HCT116 (cell line): Measurements from ENCODE around the gene SCAANT1. TPM values are rescaled to one million over a fixed set of nuclear protein-coding genes. Genes with fewer than 3 reads are reported as not detected.
A peak's percentile ranks its signal among the peaks of the same experiment; 100 is the strongest.

Source experiments
- ATAC-seq: fragments of 200-7000 bp; cut with Tn5 transposase; 2 replicates; pipeline ENCODE4 v1.9.1; 2020; ENCODE audit warnings: mild to moderate bottlenecking, moderate library complexity
- BruUV-seq: library from RNA; stranded (reverse); fragments of 400-500 nt; replicated peaks from 2 replicates; lab custom pipeline; 2021; lab: Mats Ljungman, UMichigan
- CTCF ChIA-PET: fragments of 300-600 bp; sonication (Branson Sonifier 250); formaldehyde crosslinking; loops from one replicate; lab custom pipeline; 2021; ENCODE audit warnings: antibody characterized with exemption; lab: Charles Lee
- POLR2A ChIA-PET: fragments of 300-600, 350-600 bp; sonication (Branson Sonifier 250); formaldehyde crosslinking; loops from one replicate; lab custom pipeline; 2021; ENCODE audit warnings: antibody characterized with exemption; lab: Charles Lee
- RAD21 ChIA-PET, 2 experiments: fragments of 300-600 bp; sonication (Branson Sonifier 250); formaldehyde crosslinking; loops; one replicate each; lab custom pipeline; 2023; ENCODE audit warnings: low total read pairs in 2 of 2; ENCODE audit not compliant: uncharacterized antibody in 2 of 2, unreplicated experiment in 2 of 2, low non-redundant PET in 1 of 2; lab: Charles Lee
- DNase-seq: peaks from one replicate; pipeline ENCODE4 v3.0.0-alpha.2; 2010; ENCODE audit warnings: low read depth, low spot score
- H2AFZ ChIP-seq: fragments of 200-600 bp; shearing (Covaris generic), sonication (generic); 2 replicates; pipeline ENCODE4 v1.6.1; 2017; ENCODE audit warnings: low read depth, mixed run types, mixed read lengths, antibody characterized with exemption, low read length; ENCODE audit not compliant: poor library complexity, severe bottlenecking
- H3K27ac ChIP-seq: 2 replicates; pipeline ENCODE4 v1.5.1; 2012; ENCODE audit warnings: low read depth, low read length
- H3K27me3 ChIP-seq: fragments of 200-600 bp; sonication (generic); 2 replicates; pipeline ENCODE4 v1.6.1; 2016; ENCODE audit warnings: mixed run types, low read length, mixed read lengths; ENCODE audit not compliant: insufficient read depth
- H3K36me3 ChIP-seq, 2 experiments: fragments of 200-500 bp in 1 of 2; fragments of 200-600 bp in 1 of 2; sonication (Bioruptor generic) in 1 of 2; sonication (generic) in 1 of 2; 2 replicates each; pipeline versions ENCODE4 v1.5.1 to v1.6.1; 2014 to 2016; ENCODE audit warnings: low read length in 2 of 2, inconsistent platforms in 1 of 2, mixed read lengths in 1 of 2, mixed run types in 1 of 2; ENCODE audit not compliant: insufficient read depth in 2 of 2, control insufficient read depth in 1 of 2
- H3K4me1 ChIP-seq, 2 experiments: fragments of 200-600 bp in 1 of 2; sonication (generic) in 1 of 2; 2 replicates each; pipeline versions ENCODE4 v1.5.1 to v1.6.1; 2012 to 2017; ENCODE audit warnings: low read length in 2 of 2, inconsistent platforms in 1 of 2, mild to moderate bottlenecking in 1 of 2, mixed read lengths in 1 of 2, mixed run types in 1 of 2, moderate library complexity in 1 of 2; ENCODE audit not compliant: insufficient read depth in 2 of 2, control insufficient read depth in 1 of 2
- H3K4me2 ChIP-seq: fragments of 200-600 bp; sonication (generic); 2 replicates; pipeline ENCODE4 v1.6.1; 2017; ENCODE audit warnings: mixed run types, low read length, mixed read lengths
- H3K4me3 ChIP-seq, 2 experiments: fragments of 200-600 bp in 1 of 2; sonication (generic) in 1 of 2; replicated peaks in 1 of 2; 2 replicates each; pipeline ENCODE4 v1.5.1; 2011 to 2016; ENCODE audit warnings: low read length in 2 of 2, control low read depth in 1 of 2, low read depth in 1 of 2, mild to moderate bottlenecking in 1 of 2, mixed read lengths in 1 of 2, mixed run types in 1 of 2
- H3K79me2 ChIP-seq: fragments of 200-600 bp; sonication (generic); 2 replicates; pipeline ENCODE4 v1.6.1; 2017; ENCODE audit warnings: mild to moderate bottlenecking, mixed run types, low read length, moderate library complexity, mixed read lengths; ENCODE audit not compliant: insufficient read depth
- H3K9ac ChIP-seq: fragments of 200-600 bp; sonication (generic); 2 replicates; pipeline ENCODE4 v1.6.1; 2016; ENCODE audit warnings: low read length, mixed read lengths
- H3K9me2 ChIP-seq: fragments of 200-600 bp; sonication (generic), shearing (Covaris generic); 2 replicates; pipeline ENCODE4 v1.6.1; 2017; ENCODE audit warnings: mixed run types, mild to moderate bottlenecking, moderate library complexity; ENCODE audit not compliant: insufficient read depth
- H3K9me3 ChIP-seq, 2 experiments: fragments of 200-500 bp in 1 of 2; fragments of 200-600 bp in 1 of 2; sonication (Bioruptor generic) in 1 of 2; sonication (generic) in 1 of 2; 2 replicates each; pipeline ENCODE4 v1.6.1; 2014 to 2017; ENCODE audit warnings: low read length in 2 of 2, mixed read lengths in 2 of 2, inconsistent platforms in 1 of 2, low read depth in 1 of 2, mild to moderate bottlenecking in 1 of 2, mixed run types in 1 of 2, moderate library complexity in 1 of 2; ENCODE audit not compliant: control insufficient read depth in 1 of 2, insufficient read depth in 1 of 2
- H4K20me1 ChIP-seq: fragments of 200-600 bp; sonication (generic), shearing (Covaris generic); 2 replicates; pipeline ENCODE4 v1.6.1; 2017; ENCODE audit warnings: mixed run types, mild to moderate bottlenecking, moderate library complexity; ENCODE audit not compliant: insufficient read depth
- ELF1 ChIP-seq: IDR thresholded peaks from 2 replicates; pipeline ENCODE4 v1.6.1; 2012; ENCODE audit warnings: low read depth, borderline replicate concordance
- MAX ChIP-seq: IDR thresholded peaks from 2 replicates; pipeline ENCODE4 v1.6.1; 2012
- POLR2A ChIP-seq: IDR thresholded peaks from 2 replicates; pipeline ENCODE4 v1.7.0; 2011; ENCODE audit warnings: borderline replicate concordance; ENCODE audit not compliant: insufficient read depth, insufficient read length; ENCODE audit errors: extremely low read depth
- POLR2AphosphoS5 ChIP-seq: IDR thresholded peaks from 2 replicates; pipeline ENCODE4 v1.6.1; 2011; ENCODE audit warnings: mild to moderate bottlenecking, low read depth, low read length, moderate library complexity
- RAD21 ChIP-seq: IDR thresholded peaks from 2 replicates; pipeline ENCODE4 v1.6.1; 2012; ENCODE audit warnings: low read depth, mild to moderate bottlenecking
- REST ChIP-seq: IDR thresholded peaks from 2 replicates; pipeline ENCODE4 v1.6.1; 2012; ENCODE audit warnings: low read depth
- TCF7L2 ChIP-seq: IDR thresholded peaks from 2 replicates; pipeline ENCODE4 v1.7.0; 2011; ENCODE audit warnings: borderline replicate concordance, inconsistent platforms; ENCODE audit not compliant: insufficient read depth, insufficient read length; ENCODE audit errors: extremely low read depth
- YY1 ChIP-seq: IDR thresholded peaks from 2 replicates; pipeline ENCODE4 v1.6.1; 2011; ENCODE audit warnings: low read length, low read depth, moderate library complexity, mild to moderate bottlenecking; ENCODE audit not compliant: insufficient replicate concordance; ENCODE audit errors: extremely low read depth
- intact Hi-C: fragments of 100-400 bp; cut with micrococcal nuclease; formaldehyde crosslinking; loops from 2 replicates; pipeline ENCODE4 v1.10.0; 2022
- total RNA-seq: library from RNA; stranded (reverse); gene quantifications from one replicate; pipeline ENCODE4 v1.2.1, GENCODE V29; 2021; ENCODE audit not compliant: unreplicated experiment

Gene SCAANT1
- total RNA-seq, 1 experiment from 2014 or later = not detected

- POLR2A ChIA-PET = no interaction called here
- H3K9ac ChIP-seq = no peak overlapping the region
- no peak for TF ChIP-seq POLR2A
- TF ChIP-seq TCF7L2 = peak; percentile 70
Observed at GRCh38 chr3:63878394-63879060, 33.7 kb downstream of the SCAANT1 start.

GRCh38 chr3:63877737-63878393, 34.3 kb downstream of the SCAANT1 start:
- RAD21 ChIA-PET = no interaction called here
- no TSS peak for BruUV-seq
- no peak overlapping the region for H3K4me2 ChIP-seq
- no peak for DNase-seq
- intact Hi-C loops = no loop called here
- ATAC-seq = no peak
- CTCF ChIA-PET = no interaction called here
- POLR2A ChIA-PET = no interaction called here
- H3K4me3 ChIP-seq = no peak overlapping the region
- TF ChIP-seq POLR2AphosphoS5 (no peak), RAD21 (no peak), ELF1 (no peak), YY1 (no peak), MAX (no peak), REST (no peak)
- H3K27ac ChIP-seq = no peak overlapping the region
- no peaks in the 10 kb centered on the region for H3K9me3 ChIP-seq
- H2AFZ ChIP-seq = no peak overlapping the region
- H3K9ac ChIP-seq = no peak overlapping the region
- H3K79me2 ChIP-seq = peaks cover 63% of the 10 kb centered on the region
- 0 out of 2 replicates have a peak, but pooled peaks cover 5% of the 10 kb centered on the region for H4K20me1 ChIP-seq
- H3K36me3 ChIP-seq = no peaks in the 10 kb centered on the region
- no peaks in the 10 kb centered on the region for H3K27me3 ChIP-seq
- H3K9me2 ChIP-seq = no peaks in the 10 kb centered on the region
- H3K4me1 ChIP-seq = no peaks in the 10 kb centered on the region; a peak in 1 of 4 replicates

More at GRCh38 chr3:63878394-63879060, 33.7 kb downstream of the SCAANT1 start:
- Histone ChIP-seq H3K9me2 (no peaks in the 10 kb centered on the region), H3K27me3 (no peaks in the 10 kb centered on the region), H3K9me3 (no peaks in the 10 kb centered on the region), H2AFZ (no peak overlapping the region), H4K20me1 (0 out of 2 replicates have a peak, but pooled peaks cover 5% of the 10 kb centered on the region), H3K4me3 (no peak overlapping the region), H3K36me3 (no peaks in the 10 kb centered on the region), H3K4me2 (no peak overlapping the region), H3K79me2 (peaks cover 65% of the 10 kb centered on the region), H3K27ac (no peak overlapping the region), H3K4me1 (no peaks in the 10 kb centered on the region)
- no TSS peak for BruUV-seq
- no peak for DNase-seq
- ChIA-PET RAD21 (no interaction called here), CTCF (no interaction called here)
- intact Hi-C loops = no loop called here
- ATAC-seq = no peak; the same call in 1 of the 2 replicates
